Lung (tissue), 12 donors: ENCODE data around the gene EMILIN1. TPM values are rescaled to one million over a fixed set of nuclear protein-coding genes. Genes with fewer than 3 reads are reported as not detected.

ENCODE experiments used
- ATAC-seq: fragments of 200-7000 bp; cut with Tn5 transposase; one replicate; pipeline ENCODE4 v1.9.1; 2020; ENCODE audit warnings: moderate number of reproducible peaks; ENCODE audit not compliant: insufficient read depth, low FRiP score
- DNase-seq, 3 donors: peaks; one replicate each; pipeline ENCODE4 v3.0.0-alpha.2; 2013 to 2017
- H3K27ac ChIP-seq, 2 donors: one replicate each; pipeline ENCODE4 v1.5.1; 2013; ENCODE audit warnings: mild to moderate bottlenecking in 2 of 2, moderate library complexity in 2 of 2, control low read depth in 1 of 2, inconsistent platforms in 1 of 2, low read depth in 1 of 2, low read length in 1 of 2
- H3K27me3 ChIP-seq, 3 donors: one replicate each; pipeline ENCODE4 v1.5.1; 2013; ENCODE audit warnings: low read length in 2 of 3; ENCODE audit not compliant: control insufficient read depth in 3 of 3, insufficient read depth in 3 of 3
- H3K36me3 ChIP-seq, 4 donors: one replicate each; pipeline ENCODE4 v1.5.1; 2013; ENCODE audit warnings: low read length in 4 of 4, mild to moderate bottlenecking in 1 of 4, moderate library complexity in 1 of 4; ENCODE audit not compliant: control insufficient read depth in 4 of 4, insufficient read depth in 4 of 4
- H3K4me1 ChIP-seq, 5 donors: one replicate each; pipeline ENCODE4 v1.5.1; 2013; ENCODE audit warnings: low read length in 5 of 5, mild to moderate bottlenecking in 2 of 5, moderate library complexity in 1 of 5; ENCODE audit not compliant: control insufficient read depth in 5 of 5, insufficient read depth in 5 of 5
- H3K4me3 ChIP-seq: one replicate; pipeline ENCODE4 v1.5.1; 2013; ENCODE audit warnings: mild to moderate bottlenecking, control low read depth, moderate library complexity
- H3K9ac ChIP-seq, 2 donors: one replicate each; pipeline ENCODE4 v1.5.1; 2013; ENCODE audit warnings: low read length in 2 of 2, control low read depth in 1 of 2; ENCODE audit not compliant: insufficient read depth in 1 of 2
- H3K9me3 ChIP-seq, 4 donors: one replicate each; pipeline ENCODE4 v1.5.1; 2013; ENCODE audit warnings: low read length in 3 of 4, mild to moderate bottlenecking in 1 of 4, moderate library complexity in 1 of 4; ENCODE audit not compliant: control insufficient read depth in 4 of 4, insufficient read depth in 3 of 4
- WGBS, 2 donors: extraction: QIAGEN DNeasy Blood & Tissue Kit; methylation state at CpG; one replicate each; pipeline ENCODE4 v1.1.7; 2013; 5-methylcytosine and 5-hydroxymethylcytosine counted together
- polyA plus RNA-seq, 2 donors: library from polyadenylated mRNA; stranded (reverse); fragments of 200-250 nt; gene quantifications; one replicate each; pipeline ENCODE4 v1.2.1, GENCODE V29; 2013
- total RNA-seq, 2 donors: library from RNA; depleted of rRNA in 1 of 2; stranded (reverse); fragments of >200 nt in 1 of 2; gene quantifications; one replicate each; pipeline ENCODE4 v1.2.1, GENCODE V29; 2014 to 2021
- TF ChIP-seq, protein P1 (sequence below): IDR thresholded peaks from 2 replicates; pipeline ENCODE4 v1.5.1; 2012; ENCODE audit warnings: mild to moderate bottlenecking; ENCODE audit errors: control extremely low read depth, extremely low read depth
- donor health status: control.
- donor health status: control.
- donor health status: Bipolar disorder and iron deficiency.
- donor health status: healthy.
- donor health status: DM: yes; HTN: yes; CAD: no.

The EMILIN1 gene
- total and polyA plus RNA-seq, 4 donors: 74.1 to 163 (median 93.5) TPM

DNA sequence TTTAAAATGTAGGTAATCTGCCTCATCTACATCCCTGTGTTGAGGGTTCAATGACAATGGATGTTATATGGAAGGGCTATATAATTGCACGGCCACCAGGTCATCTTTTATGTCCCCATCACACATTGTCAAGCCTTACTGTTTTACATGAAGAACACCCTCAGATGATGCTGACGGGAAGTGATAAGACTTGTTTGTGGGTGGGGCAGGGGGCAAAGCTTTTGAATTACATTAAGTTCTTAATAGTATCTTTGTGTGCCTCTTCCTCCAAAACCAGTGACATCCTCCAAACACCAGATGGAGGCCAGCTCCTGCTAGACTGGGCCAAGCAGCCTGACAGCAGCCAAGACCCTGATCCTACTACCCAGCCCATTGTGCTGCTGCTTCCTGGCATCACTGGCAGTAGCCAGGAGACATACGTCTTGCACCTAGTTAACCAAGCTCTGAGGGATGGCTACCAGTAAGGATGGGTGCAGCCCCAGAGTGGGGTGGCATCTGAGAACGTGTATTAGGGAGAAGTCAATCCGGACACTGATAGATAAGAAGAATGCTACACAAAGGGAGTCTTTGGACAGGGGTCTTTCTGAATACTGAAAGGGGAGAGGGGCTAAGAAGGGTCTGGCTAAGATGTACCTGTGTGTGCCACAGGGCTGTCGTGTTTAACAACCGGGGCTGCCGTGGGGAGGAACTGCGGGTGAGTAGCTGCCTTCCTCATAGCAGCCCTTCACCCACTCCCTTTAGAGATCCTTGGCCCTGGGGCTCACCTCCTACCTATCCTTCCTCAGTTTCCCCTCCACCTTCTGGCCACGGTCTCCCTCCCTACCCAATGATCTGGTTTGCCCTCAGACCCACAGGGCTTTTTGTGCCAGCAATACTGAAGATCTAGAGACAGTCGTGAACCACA is 50.5 kb downstream of the EMILIN1 start:
- no peak for DNase-seq
- no peak for ATAC-seq
- peaks cover 0 to 29% (median 21%) of the 10 kb centered on the region in 4 donors for H3K36me3 ChIP-seq

GRCh38 chr2:27130396-27130795 is 52.0 kb downstream of the EMILIN1 start:
- no peak overlapping the region for H3K9ac ChIP-seq
- TF ChIP-seq, protein P1, sequence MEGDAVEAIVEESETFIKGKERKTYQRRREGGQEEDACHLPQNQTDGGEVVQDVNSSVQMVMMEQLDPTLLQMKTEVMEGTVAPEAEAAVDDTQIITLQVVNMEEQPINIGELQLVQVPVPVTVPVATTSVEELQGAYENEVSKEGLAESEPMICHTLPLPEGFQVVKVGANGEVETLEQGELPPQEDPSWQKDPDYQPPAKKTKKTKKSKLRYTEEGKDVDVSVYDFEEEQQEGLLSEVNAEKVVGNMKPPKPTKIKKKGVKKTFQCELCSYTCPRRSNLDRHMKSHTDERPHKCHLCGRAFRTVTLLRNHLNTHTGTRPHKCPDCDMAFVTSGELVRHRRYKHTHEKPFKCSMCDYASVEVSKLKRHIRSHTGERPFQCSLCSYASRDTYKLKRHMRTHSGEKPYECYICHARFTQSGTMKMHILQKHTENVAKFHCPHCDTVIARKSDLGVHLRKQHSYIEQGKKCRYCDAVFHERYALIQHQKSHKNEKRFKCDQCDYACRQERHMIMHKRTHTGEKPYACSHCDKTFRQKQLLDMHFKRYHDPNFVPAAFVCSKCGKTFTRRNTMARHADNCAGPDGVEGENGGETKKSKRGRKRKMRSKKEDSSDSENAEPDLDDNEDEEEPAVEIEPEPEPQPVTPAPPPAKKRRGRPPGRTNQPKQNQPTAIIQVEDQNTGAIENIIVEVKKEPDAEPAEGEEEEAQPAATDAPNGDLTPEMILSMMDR: no peak
- WGBS, 2 donors: 93 to 97% methylated on average over 10 of the region's 10 CpGs
- no peak for DNase-seq
- no peak for ATAC-seq
- H3K27ac ChIP-seq: no peak overlapping the region
- peaks cover 0 to 29% (median 21%) of the 10 kb centered on the region in 4 donors for H3K36me3 ChIP-seq
- H3K4me1 ChIP-seq: peaks cover 0 to 12% (median 8%) of the 10 kb centered on the region in 5 donors
- H3K9me3 ChIP-seq: no peaks in the 10 kb centered on the region
- H3K27me3 ChIP-seq: no peaks in the 10 kb centered on the region
- H3K4me3 ChIP-seq: no peak overlapping the region

More for the DNA sequence above, 50.5 kb downstream of the EMILIN1 start:
- Histone ChIP-seq H3K9me3 (no peaks in the 10 kb centered on the region), H3K9ac (no peak overlapping the region), H3K4me3 (no peak overlapping the region), H3K27ac (no peak overlapping the region), H3K27me3 (no peaks in the 10 kb centered on the region), H3K4me1 (peaks cover 0 to 12% (median 10%) of the 10 kb centered on the region in 5 donors)
- TF ChIP-seq, protein P1: no peak
- 79 to 82% methylated on average over 11 of the region's 11 CpGs for WGBS, 2 donors

- 93 to 95% methylated on average over 11 of the region's 11 CpGs for WGBS, 2 donors
- no peak overlapping the region for H3K9ac ChIP-seq
- H3K4me1 ChIP-seq: peaks cover 0 to 12% (median 8%) of the 10 kb centered on the region in 5 donors
- ATAC-seq: no peak
- TF ChIP-seq, protein P1: no peak
- H3K36me3 ChIP-seq: peaks cover 0 to 29% (median 21%) of the 10 kb centered on the region in 4 donors
- DNase-seq: no peak
- no peaks in the 10 kb centered on the region for H3K9me3 ChIP-seq
- no peaks in the 10 kb centered on the region for H3K27me3 ChIP-seq
- no peak overlapping the region for H3K27ac ChIP-seq
- no peak overlapping the region for H3K4me3 ChIP-seq
Observed at GRCh38 chr2:27131429-27131828, 53.0 kb downstream of the EMILIN1 start.
